NCI-H1436 (cell line): Measurements from ENCODE around the gene BANK1.

Source experiments
- DNase-seq: peaks from one replicate; lab custom pipeline; 2025; lab: John Stamatoyannopoulos, UW

Gene BANK1

GRCh38 chr4:101823864-101824263 lies 33.3 kb downstream of the BANK1 start:
- no peak for DNase-seq

- no peak for DNase-seq
Observed at GRCh38 chr4:101824500-101824899, 34.0 kb downstream of the BANK1 start.

GRCh38 chr4:101825953-101826352 lies 35.4 kb downstream of the BANK1 start:
- DNase-seq = no peak

GRCh38 chr4:101831816-101832215 lies 41.3 kb downstream of the BANK1 start:
- no peak for DNase-seq

- no peak for DNase-seq
Observed at GRCh38 chr4:101833480-101833879, 43.0 kb downstream of the BANK1 start.

- DNase-seq = no peak
Observed at GRCh38 chr4:101835121-101835904, 44.8 kb downstream of the BANK1 start.

GRCh38 chr4:101843054-101843453 lies 52.5 kb downstream of the BANK1 start:
- DNase-seq = no peak

GRCh38 chr4:101846550-101846949 lies 56.0 kb downstream of the BANK1 start:
- DNase-seq = no peak

GRCh38 chr4:101850698-101851097 lies 60.2 kb downstream of the BANK1 start:
- DNase-seq = no peak

GRCh38 chr4:101851672-101852071 lies 61.1 kb downstream of the BANK1 start:
- DNase-seq = no peak

- no peak for DNase-seq
Observed at GRCh38 chr4:101853028-101853427, 62.5 kb downstream of the BANK1 start.

- DNase-seq = no peak
Observed at GRCh38 chr4:101853691-101854090, 63.2 kb downstream of the BANK1 start.

GRCh38 chr4:101855239-101855638 lies 64.7 kb downstream of the BANK1 start:
- DNase-seq = no peak

GRCh38 chr4:101856149-101856548 lies 65.6 kb downstream of the BANK1 start:
- DNase-seq = no peak

- DNase-seq = no peak
Observed at GRCh38 chr4:101857176-101857575, 66.6 kb downstream of the BANK1 start.

GRCh38 chr4:101858641-101859040 lies 68.1 kb downstream of the BANK1 start:
- DNase-seq = no peak

GRCh38 chr4:101862595-101862994 lies 72.1 kb downstream of the BANK1 start:
- DNase-seq = no peak

- no peak for DNase-seq
Observed at GRCh38 chr4:101864660-101865059, 74.1 kb downstream of the BANK1 start.

GRCh38 chr4:101865501-101866062 lies 75.1 kb downstream of the BANK1 start:
- no peak for DNase-seq

- no peak for DNase-seq
Observed at GRCh38 chr4:101870874-101871273, 80.3 kb downstream of the BANK1 start.

GRCh38 chr4:101871962-101872676 lies 81.6 kb downstream of the BANK1 start:
- no peak for DNase-seq

- peak; percentile 2 for DNase-seq
Observed at GRCh38 chr4:101885574-101885973, 95.0 kb downstream of the BANK1 start.

GRCh38 chr4:101886826-101887225 lies 96.3 kb downstream of the BANK1 start:
- DNase-seq = no peak
